ENCODE measurements around the gene CHCHD6.

Gene CHCHD6

GRCh38 chr3:126706631-126707030, 2.6 kb downstream of the CHCHD6 start:
- DNase-seq, result no peak

- no peak for DNase-seq
These were observed 7.2 kb downstream of the CHCHD6 start for GRCh38 chr3:126711121-126711760.

- DNase-seq, result no peak
These were observed 9.2 kb downstream of the CHCHD6 start for GRCh38 chr3:126713199-126713598.

- DNase-seq, result peak in 1 of 2 donors; percentile 50
These were observed 10.3 kb downstream of the CHCHD6 start for GRCh38 chr3:126714276-126714900.

GRCh38 chr3:126714921-126715320, 10.9 kb downstream of the CHCHD6 start:
- DNase-seq, result no peak

- DNase-seq, result no peak
These were observed 11.4 kb downstream of the CHCHD6 start for GRCh38 chr3:126715432-126715831.

GRCh38 chr3:126716057-126716456, 12.0 kb downstream of the CHCHD6 start:
- DNase-seq, result no peak

- no peak for DNase-seq
These were observed 14.8 kb downstream of the CHCHD6 start for GRCh38 chr3:126718561-126719445.

- DNase-seq, result no peak
These were observed 16.6 kb downstream of the CHCHD6 start for GRCh38 chr3:126720596-126720995.

GRCh38 chr3:126721246-126721645, 17.2 kb downstream of the CHCHD6 start:
- no peak for DNase-seq

GRCh38 chr3:126723237-126723636, 19.2 kb downstream of the CHCHD6 start:
- DNase-seq, result no peak

GRCh38 chr3:126723801-126724200, 19.8 kb downstream of the CHCHD6 start:
- no peak for DNase-seq

GRCh38 chr3:126728680-126729079, 24.6 kb downstream of the CHCHD6 start:
- no peak for DNase-seq

GRCh38 chr3:126730376-126730775, 26.3 kb downstream of the CHCHD6 start:
- no peak for DNase-seq

GRCh38 chr3:126731044-126731443, 27.0 kb downstream of the CHCHD6 start:
- no peak for DNase-seq

GRCh38 chr3:126732281-126733060, 28.4 kb downstream of the CHCHD6 start:
- DNase-seq, result no peak

- DNase-seq, result no peak
These were observed 29.0 kb downstream of the CHCHD6 start for GRCh38 chr3:126733061-126733430.

GRCh38 chr3:126734106-126734723, 30.2 kb downstream of the CHCHD6 start:
- no peak for DNase-seq

GRCh38 chr3:126737527-126737926, 33.5 kb downstream of the CHCHD6 start:
- no peak for DNase-seq

GRCh38 chr3:126742057-126742456, 38.0 kb downstream of the CHCHD6 start:
- no peak for DNase-seq

GRCh38 chr3:126743350-126743749, 39.3 kb downstream of the CHCHD6 start:
- no peak for DNase-seq

- no peak for DNase-seq
These were observed 39.7 kb downstream of the CHCHD6 start for GRCh38 chr3:126743781-126744180.

All from hippocampal formation (tissue), 2 donors.